MM.1S (cell line): ENCODE measurements around the gene SLC6A13.

Experiments used
- DNase-seq: peaks from one replicate; pipeline ENCODE4 v3.0.0-alpha.2; 2015
- H2AFZ ChIP-seq: fragments of 300-600 bp; sonication (generic); 2 replicates; pipeline ENCODE4 v1.6.0; 2016; ENCODE audit warnings: antibody characterized with exemption, low read length
- H3F3A ChIP-seq: fragments of 300-600 bp; sonication (generic); 2 replicates; pipeline ENCODE4 v1.6.1; 2016; ENCODE audit warnings: mild to moderate bottlenecking, antibody characterized with exemption, low read length, moderate library complexity, mixed read lengths; ENCODE audit not compliant: insufficient read depth
- H3K27ac ChIP-seq: fragments of 300-600 bp; sonication (generic); 2 replicates; pipeline ENCODE4 v1.5.1; 2016; ENCODE audit warnings: mild to moderate bottlenecking, low read length
- H3K27me3 ChIP-seq: fragments of 300-600 bp; sonication (generic); replicated peaks from 2 replicates; pipeline ENCODE4 v1.6.0; 2016; ENCODE audit warnings: low read length; ENCODE audit not compliant: insufficient read depth
- H3K36me3 ChIP-seq: fragments of 300-600 bp; sonication (generic); replicated peaks from 2 replicates; pipeline ENCODE4 v1.6.1; 2016; ENCODE audit warnings: mild to moderate bottlenecking, low read length, mixed read lengths; ENCODE audit not compliant: insufficient read depth
- H3K4me1 ChIP-seq: fragments of 300-600 bp; sonication (generic); 2 replicates; pipeline ENCODE4 v1.6.1; 2016; ENCODE audit warnings: low read length, mixed read lengths
- H3K4me2 ChIP-seq: fragments of 300-600 bp; sonication (generic); 2 replicates; pipeline ENCODE4 v1.6.0; 2016; ENCODE audit warnings: low read depth, low read length
- H3K4me3 ChIP-seq: fragments of 300-600 bp; sonication (generic); 2 replicates; pipeline ENCODE4 v1.5.1; 2016; ENCODE audit warnings: low read length, mixed read lengths
- H3K79me2 ChIP-seq: fragments of 300-600 bp; sonication (generic); 2 replicates; pipeline ENCODE4 v1.6.1; 2016; ENCODE audit warnings: mixed run types, low read length, mixed read lengths
- H3K9ac ChIP-seq: fragments of 300-600 bp; sonication (generic); 2 replicates; pipeline ENCODE4 v1.6.1; 2016; ENCODE audit warnings: low read length, mixed read lengths
- H3K9me2 ChIP-seq: fragments of 300-600 bp; sonication (generic); replicated peaks from 2 replicates; pipeline ENCODE4 v1.6.1; 2016; ENCODE audit warnings: mild to moderate bottlenecking, low read length, mixed read lengths; ENCODE audit not compliant: insufficient read depth
- H3K9me3 ChIP-seq: fragments of 300-600 bp; sonication (generic); replicated peaks from 2 replicates; pipeline ENCODE4 v1.6.1; 2016; ENCODE audit warnings: mild to moderate bottlenecking, low read length, mixed read lengths; ENCODE audit not compliant: insufficient read depth
- H4K20me1 ChIP-seq: fragments of 300-600 bp; sonication (generic); 2 replicates; pipeline ENCODE4 v1.6.1; 2016; ENCODE audit warnings: mild to moderate bottlenecking, low read length, moderate library complexity, mixed read lengths; ENCODE audit not compliant: insufficient read depth
- EZH2 ChIP-seq: fragments of 300-600 bp; sonication (generic); optimal IDR thresholded peaks from 2 replicates; pipeline ENCODE3; 2017; ENCODE audit warnings: low read depth, mild to moderate bottlenecking, antibody characterized with exemption, low read length, mixed read lengths
- EZH2phosphoT487 ChIP-seq: fragments of 300-600 bp; sonication (generic); IDR thresholded peaks from 2 replicates; pipeline ENCODE4 v1.6.1; 2018; ENCODE audit warnings: antibody characterized with exemption, low read length
- TF ChIP-seq, protein P1 (sequence below): fragments of 300-600 bp; sonication (generic); IDR thresholded peaks from 2 replicates; pipeline ENCODE4 v1.5.1; 2016; ENCODE audit warnings: antibody characterized with exemption, low read length, mixed read lengths

SLC6A13 gene

DNA sequence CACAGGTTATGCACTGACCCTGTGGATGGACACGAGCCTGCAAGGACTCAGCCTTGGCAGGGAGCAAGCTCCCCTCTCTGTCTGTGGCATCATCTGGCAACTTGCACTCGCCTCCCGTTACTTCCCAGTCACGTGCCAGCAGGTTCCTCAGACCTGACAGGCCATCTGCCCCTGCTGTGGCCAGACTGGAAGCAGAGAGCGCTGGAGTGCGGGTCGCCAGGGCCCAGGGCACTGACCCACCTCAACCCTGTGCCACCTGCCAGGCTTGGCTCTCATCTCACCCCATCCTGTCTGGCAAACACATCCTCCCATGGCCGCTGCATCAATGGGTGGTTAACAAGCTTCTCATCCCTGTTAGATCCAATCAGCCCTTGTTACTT, 77.1 kb downstream of the SLC6A13 start:
- peaks cover 8% of the 10 kb centered on the region for H3K27me3 ChIP-seq
- no peak for DNase-seq
- no peak overlapping the region for H3K4me3 ChIP-seq
- H2AFZ ChIP-seq = no peak overlapping the region
- H3K79me2 ChIP-seq = no peaks in the 10 kb centered on the region
- no peaks in the 10 kb centered on the region for H3F3A ChIP-seq
- H3K27ac ChIP-seq = no peak overlapping the region
- TF ChIP-seq EZH2 = no peak
- TF ChIP-seq, protein P1, sequence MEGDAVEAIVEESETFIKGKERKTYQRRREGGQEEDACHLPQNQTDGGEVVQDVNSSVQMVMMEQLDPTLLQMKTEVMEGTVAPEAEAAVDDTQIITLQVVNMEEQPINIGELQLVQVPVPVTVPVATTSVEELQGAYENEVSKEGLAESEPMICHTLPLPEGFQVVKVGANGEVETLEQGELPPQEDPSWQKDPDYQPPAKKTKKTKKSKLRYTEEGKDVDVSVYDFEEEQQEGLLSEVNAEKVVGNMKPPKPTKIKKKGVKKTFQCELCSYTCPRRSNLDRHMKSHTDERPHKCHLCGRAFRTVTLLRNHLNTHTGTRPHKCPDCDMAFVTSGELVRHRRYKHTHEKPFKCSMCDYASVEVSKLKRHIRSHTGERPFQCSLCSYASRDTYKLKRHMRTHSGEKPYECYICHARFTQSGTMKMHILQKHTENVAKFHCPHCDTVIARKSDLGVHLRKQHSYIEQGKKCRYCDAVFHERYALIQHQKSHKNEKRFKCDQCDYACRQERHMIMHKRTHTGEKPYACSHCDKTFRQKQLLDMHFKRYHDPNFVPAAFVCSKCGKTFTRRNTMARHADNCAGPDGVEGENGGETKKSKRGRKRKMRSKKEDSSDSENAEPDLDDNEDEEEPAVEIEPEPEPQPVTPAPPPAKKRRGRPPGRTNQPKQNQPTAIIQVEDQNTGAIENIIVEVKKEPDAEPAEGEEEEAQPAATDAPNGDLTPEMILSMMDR = no peak
- no peak for TF ChIP-seq EZH2phosphoT487
- H3K36me3 ChIP-seq = no peaks in the 10 kb centered on the region
- H3K9me3 ChIP-seq = no peaks in the 10 kb centered on the region
- H4K20me1 ChIP-seq = no peaks in the 10 kb centered on the region
- no peaks in the 10 kb centered on the region for H3K9me2 ChIP-seq
- H3K4me1 ChIP-seq = peaks cover 3% of the 10 kb centered on the region
- no peak overlapping the region for H3K4me2 ChIP-seq
- no peak overlapping the region for H3K9ac ChIP-seq

DNA sequence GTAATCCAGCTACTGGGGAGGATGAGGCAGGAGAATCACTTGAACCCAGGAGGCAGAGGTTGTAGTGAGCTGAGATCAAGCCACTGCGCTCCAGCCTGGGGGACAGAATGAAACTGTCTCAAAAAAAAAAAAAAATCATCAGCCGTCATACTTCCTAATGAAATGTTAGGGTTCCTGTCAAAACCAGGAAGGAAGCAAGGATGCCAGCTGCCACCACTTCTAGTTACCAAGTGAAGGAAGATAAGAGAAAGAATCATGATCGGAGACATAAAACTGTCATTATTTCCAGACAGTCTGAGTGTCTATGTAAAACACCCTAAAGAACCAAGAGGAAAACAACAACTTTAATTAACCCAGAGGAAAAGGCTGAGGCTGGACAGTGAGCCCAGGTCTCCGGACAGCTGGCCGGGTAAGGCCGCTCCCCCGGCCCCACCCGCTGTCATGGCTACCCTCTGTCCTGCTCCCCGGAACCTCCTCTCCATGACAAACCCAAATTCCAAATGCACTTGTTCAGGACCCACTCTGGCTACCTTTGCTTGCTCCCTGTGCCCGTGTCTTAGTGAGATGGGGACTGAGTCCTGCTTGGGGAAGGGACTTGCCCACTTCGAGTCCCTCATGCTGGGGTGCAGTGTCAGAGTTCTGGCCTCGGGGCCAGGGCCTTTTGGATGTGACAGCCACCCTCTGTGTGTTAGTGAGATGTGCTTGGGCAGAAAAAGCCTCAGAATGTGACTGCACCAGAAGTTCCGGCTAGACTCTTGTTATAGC, 77.6 kb downstream of the SLC6A13 start:
- TF ChIP-seq, protein P1 = no peak
- no peak for TF ChIP-seq EZH2
- no peak for TF ChIP-seq EZH2phosphoT487
- no peak overlapping the region for H3K4me2 ChIP-seq

DNA sequence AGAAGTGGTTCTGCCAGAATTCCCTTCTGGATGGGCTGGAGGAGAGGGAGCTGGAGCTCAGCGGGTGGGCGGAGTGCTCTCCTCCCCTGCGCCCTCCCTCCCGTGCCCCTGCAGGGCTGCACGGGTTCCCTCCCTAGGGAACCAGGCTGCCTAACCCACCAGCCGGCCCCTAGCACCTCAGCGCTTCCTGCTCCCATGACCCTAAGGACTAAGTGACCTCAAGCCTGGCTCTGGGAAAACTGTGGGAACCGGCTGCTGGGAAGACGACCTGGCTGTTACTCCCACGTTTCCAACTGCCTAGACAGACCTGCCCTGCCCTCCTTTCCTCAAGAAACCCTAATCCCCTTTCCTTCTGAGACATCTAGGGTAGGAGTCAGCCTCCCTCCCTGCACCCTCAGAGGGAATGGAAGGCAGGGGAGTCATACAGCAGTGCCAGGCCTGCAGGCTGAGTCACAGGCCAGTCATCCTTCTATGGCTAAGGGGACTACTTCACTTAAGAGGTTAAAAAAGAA, 80.2 kb downstream of the SLC6A13 start:
- no peak for DNase-seq
- no peaks in the 10 kb centered on the region for H4K20me1 ChIP-seq
- no peak overlapping the region for H3K9ac ChIP-seq
- no peaks in the 10 kb centered on the region for H3K79me2 ChIP-seq
- H3K27me3 ChIP-seq = no peaks in the 10 kb centered on the region; the same call in 1 of the 2 replicates
- no peak overlapping the region for H3K4me3 ChIP-seq
- TF ChIP-seq, protein P1 = no peak
- no peak for TF ChIP-seq EZH2phosphoT487
- no peak for TF ChIP-seq EZH2
- H2AFZ ChIP-seq = no peak overlapping the region
- no peaks in the 10 kb centered on the region for H3F3A ChIP-seq
- no peaks in the 10 kb centered on the region for H3K9me2 ChIP-seq
- peaks cover 12% of the 10 kb centered on the region for H3K4me1 ChIP-seq
- H3K27ac ChIP-seq = no peak overlapping the region
- H3K9me3 ChIP-seq = no peaks in the 10 kb centered on the region
- H3K4me2 ChIP-seq = no peak overlapping the region
- no peaks in the 10 kb centered on the region for H3K36me3 ChIP-seq

More for the DNA sequence above, 77.6 kb downstream of the SLC6A13 start:
- H3K79me2 ChIP-seq = no peaks in the 10 kb centered on the region
- H3K36me3 ChIP-seq = no peaks in the 10 kb centered on the region
- DNase-seq = no peak
- no peak overlapping the region for H2AFZ ChIP-seq
- H3K9ac ChIP-seq = no peak overlapping the region
- peaks cover 2% of the 10 kb centered on the region for H3K27me3 ChIP-seq
- peaks cover 9% of the 10 kb centered on the region for H3K4me1 ChIP-seq
- no peak overlapping the region for H3K4me3 ChIP-seq
- no peaks in the 10 kb centered on the region for H3K9me2 ChIP-seq
- no peaks in the 10 kb centered on the region for H3F3A ChIP-seq
- no peaks in the 10 kb centered on the region for H3K9me3 ChIP-seq
- H3K27ac ChIP-seq = no peak overlapping the region
- no peaks in the 10 kb centered on the region for H4K20me1 ChIP-seq
